Measurements from ENCODE around the gene FAM20A.
"Not testable (repeated sequence)": the region's sequence is repeated elsewhere in the genome, so short reads cannot be mapped to it uniquely, and the experiment has no call there.

Gene FAM20A

DNA sequence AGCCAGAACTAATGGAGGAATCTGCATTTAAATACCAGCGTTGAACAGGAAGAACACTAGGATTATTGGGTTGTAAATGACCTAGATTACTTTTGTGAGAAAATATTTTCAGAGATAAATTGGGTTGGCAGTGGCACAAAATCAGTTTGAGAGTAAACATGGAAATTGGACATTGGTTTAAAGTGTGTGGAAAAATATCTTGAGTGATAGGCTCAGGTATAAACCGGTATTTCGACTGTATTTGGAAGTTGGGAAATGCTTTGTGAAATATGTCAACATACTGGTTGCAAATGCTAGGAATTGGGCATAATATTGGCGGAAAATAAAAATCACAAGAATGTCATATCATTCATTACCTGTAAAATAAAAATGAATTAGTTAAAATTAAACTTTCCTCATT lies 73.9 kb downstream of the FAM20A start:
- DNase-seq (ENCODE audit: insufficient read length, low spot score) (no peak), FAIRE-seq (no peak)
- TF ChIP-seq CTCF (IDR thresholded peaks at IDR 0.05; ENCODE audit: insufficient read depth, missing control alignments) = no peak

GRCh38 chr17:68526548-68526947 lies 74.6 kb downstream of the FAM20A start:
- DNase-seq (ENCODE audit: insufficient read length, low spot score) = no peak
- TF ChIP-seq CTCF (IDR thresholded peaks at IDR 0.05; ENCODE audit: insufficient read depth, missing control alignments) = no peak
- FAIRE-seq = no peak

- no peak for TF ChIP-seq CTCF (IDR thresholded peaks at IDR 0.05; ENCODE audit: insufficient read depth, missing control alignments)
- no peak for DNase-seq (ENCODE audit: insufficient read length, low spot score)
- FAIRE-seq = no peak
Observed at GRCh38 chr17:68522266-68522665, 78.9 kb downstream of the FAM20A start.

DNA sequence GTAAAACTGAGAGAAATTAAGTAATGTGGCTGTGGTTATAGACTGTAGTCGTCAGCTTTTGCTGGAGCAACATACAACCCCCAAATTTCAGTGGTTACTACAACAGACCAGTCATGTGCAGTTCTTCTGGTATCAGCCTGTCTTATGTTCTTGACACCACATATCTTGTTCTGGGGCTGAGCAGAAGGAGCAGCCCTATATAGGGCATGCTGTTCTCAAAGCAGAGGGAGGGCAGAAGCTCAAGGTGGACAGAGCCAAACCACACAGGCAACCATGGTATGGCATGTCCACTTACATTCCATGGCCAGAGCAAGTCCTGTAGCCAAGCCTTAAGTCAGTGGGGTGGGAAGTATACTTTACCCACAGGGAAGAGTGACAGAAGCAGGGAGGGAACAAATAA lies 81.3 kb downstream of the FAM20A start:
- DNase-seq (ENCODE audit: insufficient read length, low spot score) = no peak
- TF ChIP-seq CTCF (IDR thresholded peaks at IDR 0.05; ENCODE audit: insufficient read depth, missing control alignments) = no peak
- no peak for FAIRE-seq

GRCh38 chr17:68519051-68519450 lies 82.1 kb downstream of the FAM20A start:
- DNase-seq (ENCODE audit: insufficient read length, low spot score); FAIRE-seq: not testable (repeated sequence)

- no peak for TF ChIP-seq CTCF (IDR thresholded peaks at IDR 0.05; ENCODE audit: insufficient read depth, missing control alignments)
- FAIRE-seq (no peak), DNase-seq (ENCODE audit: insufficient read length, low spot score) (no peak)
Observed at GRCh38 chr17:68518063-68518815, 82.9 kb downstream of the FAM20A start.

DNA sequence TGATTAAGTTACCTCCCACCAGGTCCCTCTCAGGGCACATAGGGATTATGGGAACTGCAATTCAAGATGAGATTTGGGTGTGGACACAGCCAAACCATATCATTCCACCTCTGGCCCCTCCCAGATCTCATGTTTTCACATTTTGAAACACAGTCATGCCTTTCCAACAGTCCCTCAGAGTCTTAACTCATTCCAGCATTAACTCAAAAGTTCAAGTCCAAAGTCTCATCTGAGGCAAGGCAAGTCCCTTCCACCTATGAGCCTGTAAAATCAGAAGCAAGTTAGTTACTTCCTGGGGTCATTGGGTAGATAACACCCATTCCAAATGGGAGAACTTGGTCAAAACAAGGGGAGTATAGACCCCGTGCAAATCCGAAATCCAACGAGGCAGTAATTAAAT lies 83.6 kb downstream of the FAM20A start:
- not testable (repeated sequence) for FAIRE-seq

DNA sequence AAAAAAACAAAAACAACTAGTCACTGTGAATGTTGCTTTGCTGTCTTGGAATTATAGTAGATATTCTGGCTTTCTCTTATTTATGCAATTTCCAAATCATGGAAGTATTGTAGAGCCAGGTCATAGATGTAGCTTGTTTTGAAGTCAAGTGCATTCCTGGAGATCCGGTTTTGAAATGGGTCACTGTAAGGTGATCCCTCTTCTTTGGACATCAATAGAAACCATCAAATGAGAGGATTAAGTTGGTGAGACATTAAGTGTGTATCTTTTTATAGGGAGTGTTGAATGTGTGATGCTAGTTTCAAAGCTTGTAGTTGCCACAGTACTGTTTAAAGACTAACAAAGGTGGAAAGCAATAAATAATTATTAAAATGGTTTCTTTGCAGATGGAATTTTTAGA lies 84.4 kb downstream of the FAM20A start:
- DNase-seq (ENCODE audit: insufficient read length, low spot score) (no peak), FAIRE-seq (no peak)
- TF ChIP-seq CTCF (IDR thresholded peaks at IDR 0.05; ENCODE audit: insufficient read depth, missing control alignments) = no peak

More for the DNA sequence above, 83.6 kb downstream of the FAM20A start:
- not testable (repeated sequence) for DNase-seq (ENCODE audit: insufficient read length, low spot score)

Data from D721Med (cell line).